Measurements from ENCODE around the gene MYH9. TPM values are rescaled to one million over a fixed set of nuclear protein-coding genes. Genes with fewer than 3 reads are reported as not detected.
A peak's percentile ranks its signal among the peaks of the same experiment; 100 is the strongest.

MYH9 gene
- total RNA-seq, 1 donor from 2014 or later = 122 TPM

GRCh38 chr22:36341640-36342041, 46.1 kb downstream of the MYH9 start:
- Mint-ChIP-seq H3K27me3 (ENCODE audit: unreplicated experiment) (peaks cover 5% of the 10 kb centered on the region), H3K36me3 (ENCODE audit: unreplicated experiment) (peaks cover 7% of the 10 kb centered on the region), H3K27ac (ENCODE audit: unreplicated experiment) (no peak overlapping the region), H3K4me3 (ENCODE audit: unreplicated experiment) (no peak overlapping the region), H3K4me1 (ENCODE audit: low read depth, unreplicated experiment) (peaks cover 14% of the 10 kb centered on the region), H3K9me3 (ENCODE audit: unreplicated experiment) (no peaks in the 10 kb centered on the region)
- no peak for TF ChIP-seq CTCF (IDR thresholded peaks at IDR 0.05; ENCODE audit: partially characterized antibody, unreplicated experiment)
- DNase-seq = no peak

- Mint-ChIP-seq H3K27me3 (ENCODE audit: unreplicated experiment) (peaks cover 10% of the 10 kb centered on the region), H3K4me3 (ENCODE audit: unreplicated experiment) (no peak overlapping the region), H3K27ac (ENCODE audit: unreplicated experiment) (peak overlapping the region; percentile 10), H3K4me1 (ENCODE audit: low read depth, unreplicated experiment) (peaks cover 17% of the 10 kb centered on the region), H3K9me3 (ENCODE audit: unreplicated experiment) (peaks cover 5% of the 10 kb centered on the region), H3K36me3 (ENCODE audit: unreplicated experiment) (peaks cover 7% of the 10 kb centered on the region)
- DNase-seq = no peak
- no peak for TF ChIP-seq CTCF (IDR thresholded peaks at IDR 0.05; ENCODE audit: partially characterized antibody, unreplicated experiment)
Measured at GRCh38 chr22:36340621-36341020, 47.1 kb downstream of the MYH9 start.

DNA sequence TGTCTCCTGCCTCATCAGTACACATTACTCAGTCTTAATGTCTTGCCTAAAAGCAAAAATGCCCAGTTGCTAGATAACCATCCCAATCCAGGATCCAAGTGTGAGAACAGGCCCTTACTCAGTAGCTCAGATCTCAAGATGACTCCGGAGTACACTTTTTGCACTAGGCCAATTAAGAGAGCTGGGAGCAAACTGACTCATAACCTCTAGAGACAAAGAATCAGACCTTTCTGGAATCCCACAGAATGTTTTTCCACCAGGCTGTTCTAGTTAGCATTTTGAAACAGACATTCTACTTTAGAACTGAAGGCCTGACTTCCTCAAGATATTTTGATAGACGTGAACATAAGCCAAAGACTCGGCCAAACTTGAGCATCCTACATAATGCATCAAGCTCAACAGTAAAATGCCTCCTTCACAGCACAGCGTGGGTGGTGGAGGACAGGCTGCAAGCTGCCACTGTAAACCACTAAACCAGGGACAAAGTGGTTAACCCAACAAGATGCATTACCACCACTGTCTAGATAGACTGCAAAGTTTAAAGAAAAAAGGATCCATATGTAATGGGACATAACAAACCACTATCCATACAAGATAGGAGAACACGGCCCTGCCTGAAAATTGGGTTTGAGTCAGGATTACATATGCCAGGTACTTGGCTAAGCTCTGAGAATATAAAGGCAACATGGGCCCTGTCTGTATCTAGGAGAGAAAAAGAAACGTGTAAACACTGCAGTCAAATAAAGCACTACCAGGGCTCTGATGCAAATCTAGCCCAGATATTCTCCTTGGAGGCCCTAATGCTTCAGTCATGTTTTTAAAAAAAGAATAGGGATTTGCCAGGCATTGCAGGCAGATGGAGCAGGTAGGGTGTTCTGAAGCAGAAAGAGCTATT, 48.3 kb downstream of the MYH9 start:
- peaks cover 14% of the 10 kb centered on the region for H3K4me1 Mint-ChIP-seq (ENCODE audit: low read depth, unreplicated experiment)
- H3K36me3 Mint-ChIP-seq (ENCODE audit: unreplicated experiment) = peaks cover 7% of the 10 kb centered on the region
- no peak for TF ChIP-seq CTCF (IDR thresholded peaks at IDR 0.05; ENCODE audit: partially characterized antibody, unreplicated experiment)

GRCh38 chr22:36337365-36338130, 50.2 kb downstream of the MYH9 start:
- H3K9me3 Mint-ChIP-seq (ENCODE audit: unreplicated experiment) = peaks cover 8% of the 10 kb centered on the region
- no peak for DNase-seq
- peak overlapping the region; percentile 24 for H3K27ac Mint-ChIP-seq (ENCODE audit: unreplicated experiment)
- H3K27me3 Mint-ChIP-seq (ENCODE audit: unreplicated experiment) = peaks cover 11% of the 10 kb centered on the region
- H3K4me1 Mint-ChIP-seq (ENCODE audit: low read depth, unreplicated experiment) = peaks cover 14% of the 10 kb centered on the region
- TF ChIP-seq CTCF (IDR thresholded peaks at IDR 0.05; ENCODE audit: partially characterized antibody, unreplicated experiment) = no peak
- H3K4me3 Mint-ChIP-seq (ENCODE audit: unreplicated experiment) = peak overlapping the region; percentile 18
- peaks cover 7% of the 10 kb centered on the region for H3K36me3 Mint-ChIP-seq (ENCODE audit: unreplicated experiment)

More for the DNA sequence above, 48.3 kb downstream of the MYH9 start:
- DNase-seq = no peak
- H3K9me3 Mint-ChIP-seq (ENCODE audit: unreplicated experiment) = peaks cover 6% of the 10 kb centered on the region
- no peak overlapping the region for H3K27ac Mint-ChIP-seq (ENCODE audit: unreplicated experiment)
- peaks cover 10% of the 10 kb centered on the region for H3K27me3 Mint-ChIP-seq (ENCODE audit: unreplicated experiment)
- no peak overlapping the region for H3K4me3 Mint-ChIP-seq (ENCODE audit: unreplicated experiment)

All from glutamatergic neuron (in vitro differentiated cells).